ENCODE measurements around the gene PSD4. TPM values are rescaled to one million over a fixed set of nuclear protein-coding genes. Genes with fewer than 3 reads are reported as not detected.

PSD4 gene
- total RNA-seq, 2 donors from 2014 or later = 5.2 to 13.3 TPM

- TF ChIP-seq, protein P1, sequence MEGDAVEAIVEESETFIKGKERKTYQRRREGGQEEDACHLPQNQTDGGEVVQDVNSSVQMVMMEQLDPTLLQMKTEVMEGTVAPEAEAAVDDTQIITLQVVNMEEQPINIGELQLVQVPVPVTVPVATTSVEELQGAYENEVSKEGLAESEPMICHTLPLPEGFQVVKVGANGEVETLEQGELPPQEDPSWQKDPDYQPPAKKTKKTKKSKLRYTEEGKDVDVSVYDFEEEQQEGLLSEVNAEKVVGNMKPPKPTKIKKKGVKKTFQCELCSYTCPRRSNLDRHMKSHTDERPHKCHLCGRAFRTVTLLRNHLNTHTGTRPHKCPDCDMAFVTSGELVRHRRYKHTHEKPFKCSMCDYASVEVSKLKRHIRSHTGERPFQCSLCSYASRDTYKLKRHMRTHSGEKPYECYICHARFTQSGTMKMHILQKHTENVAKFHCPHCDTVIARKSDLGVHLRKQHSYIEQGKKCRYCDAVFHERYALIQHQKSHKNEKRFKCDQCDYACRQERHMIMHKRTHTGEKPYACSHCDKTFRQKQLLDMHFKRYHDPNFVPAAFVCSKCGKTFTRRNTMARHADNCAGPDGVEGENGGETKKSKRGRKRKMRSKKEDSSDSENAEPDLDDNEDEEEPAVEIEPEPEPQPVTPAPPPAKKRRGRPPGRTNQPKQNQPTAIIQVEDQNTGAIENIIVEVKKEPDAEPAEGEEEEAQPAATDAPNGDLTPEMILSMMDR (conservative IDR thresholded peaks at IDR 0.05) = no peak
- Histone ChIP-seq H3K36me3 (ENCODE audit: control insufficient read depth, insufficient read depth, low read length) (no peaks in the 10 kb centered on the region), H3K9me3 (ENCODE audit: control insufficient read depth, low read length) (no peaks in the 10 kb centered on the region), H3K27ac (ENCODE audit: low read depth, low read length) (no peak overlapping the region), H3K4me3 (ENCODE audit: low read length) (no peak overlapping the region), H3K9ac (ENCODE audit: extremely low read depth, low read length, poor library complexity, severe bottlenecking) (no peak overlapping the region), H3K4me1 (ENCODE audit: control insufficient read depth, insufficient read depth, low read length) (peaks cover 6% of the 10 kb centered on the region), H3K27me3 (ENCODE audit: control insufficient read depth, insufficient read depth, low read length, poor library complexity, severe bottlenecking) (no peaks in the 10 kb centered on the region)
- Mint-ChIP-seq H3K27me3 (ENCODE audit: insufficient read depth) (peaks cover 2% of the 10 kb centered on the region), H3K4me3 (no peak overlapping the region), H3K27ac (no peak overlapping the region), H3K9me3 (no peaks in the 10 kb centered on the region), H3K36me3 (ENCODE audit: low read depth) (no peaks in the 10 kb centered on the region), H3K4me1 (peaks cover 15% of the 10 kb centered on the region)
- DNase-seq = no peak
- 94 to 97% methylated on average over 7 to 15 of the region's 15 CpGs for WGBS, 2 experiments (ENCODE audit: insufficient coverage in 1 of 2, insufficient read length in 1 of 2)
These were observed 8.9 kb downstream of the PSD4 start for GRCh38 chr2:113182471-113183260.

DNA sequence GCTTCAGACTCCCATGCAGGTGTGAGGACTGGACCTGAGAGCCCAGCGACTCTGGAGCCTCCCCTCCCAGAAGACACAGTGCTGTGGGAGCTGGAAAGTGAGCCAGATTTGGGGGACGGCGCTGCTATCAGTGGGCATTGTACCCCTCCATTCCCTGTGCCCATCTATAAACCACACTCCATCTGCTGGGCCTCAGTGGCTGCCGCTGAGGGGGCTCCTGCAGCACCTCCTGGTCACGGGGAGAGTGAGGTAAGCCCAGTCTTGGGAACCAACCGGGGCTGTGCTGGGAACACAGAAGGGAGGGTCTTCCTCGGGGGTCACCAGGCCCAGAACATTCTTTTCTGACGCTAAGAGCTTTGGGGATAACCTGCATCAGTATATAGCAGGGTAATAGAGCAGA lies 9.5 kb downstream of the PSD4 start:
- Mint-ChIP-seq H3K27ac (no peak overlapping the region), H3K27me3 (ENCODE audit: insufficient read depth) (peaks cover 2% of the 10 kb centered on the region), H3K9me3 (no peaks in the 10 kb centered on the region), H3K4me1 (peaks cover 15% of the 10 kb centered on the region), H3K36me3 (ENCODE audit: low read depth) (no peaks in the 10 kb centered on the region), H3K4me3 (no peak overlapping the region)
- Histone ChIP-seq H3K9me3 (ENCODE audit: control insufficient read depth, low read length) (no peaks in the 10 kb centered on the region), H3K36me3 (ENCODE audit: control insufficient read depth, insufficient read depth, low read length) (no peaks in the 10 kb centered on the region), H3K9ac (ENCODE audit: extremely low read depth, low read length, poor library complexity, severe bottlenecking) (no peak overlapping the region), H3K27me3 (ENCODE audit: control insufficient read depth, insufficient read depth, low read length, poor library complexity, severe bottlenecking) (no peaks in the 10 kb centered on the region), H3K27ac (ENCODE audit: low read depth, low read length) (no peak overlapping the region), H3K4me3 (ENCODE audit: low read length) (no peak overlapping the region), H3K4me1 (ENCODE audit: control insufficient read depth, insufficient read depth, low read length) (peaks cover 6% of the 10 kb centered on the region)
- TF ChIP-seq, protein P1 (conservative IDR thresholded peaks at IDR 0.05) = no peak
- 95 to 100% methylated on average over 4 to 8 of the region's 8 CpGs for WGBS, 2 experiments (ENCODE audit: insufficient coverage in 1 of 2, insufficient read length in 1 of 2)
- no peak for DNase-seq

- H3K4me1 Mint-ChIP-seq = peaks cover 15% of the 10 kb centered on the region
- TF ChIP-seq, protein P1 (conservative IDR thresholded peaks at IDR 0.05) = no peak
- WGBS, 2 experiments (ENCODE audit: insufficient coverage in 1 of 2, insufficient read length in 1 of 2) = 78 to 89% methylated on average over 2 of the region's 2 CpGs
These were observed 9.9 kb downstream of the PSD4 start for GRCh38 chr2:113183703-113184102.

More at GRCh38 chr2:113183703-113184102, 9.9 kb downstream of the PSD4 start:
- H3K9me3 Mint-ChIP-seq = no peaks in the 10 kb centered on the region
- H3K36me3 Mint-ChIP-seq (ENCODE audit: low read depth) = no peaks in the 10 kb centered on the region
- no peak overlapping the region for H3K9ac ChIP-seq (ENCODE audit: extremely low read depth, low read length, poor library complexity, severe bottlenecking)
- H3K27ac ChIP-seq (ENCODE audit: low read depth, low read length) = no peak overlapping the region
- H3K4me3 Mint-ChIP-seq = no peak overlapping the region
- no peaks in the 10 kb centered on the region for H3K36me3 ChIP-seq (ENCODE audit: control insufficient read depth, insufficient read depth, low read length)
- H3K4me3 ChIP-seq (ENCODE audit: low read length) = no peak overlapping the region
- no peaks in the 10 kb centered on the region for H3K27me3 ChIP-seq (ENCODE audit: control insufficient read depth, insufficient read depth, low read length, poor library complexity, severe bottlenecking)
- DNase-seq = no peak
- peaks cover 2% of the 10 kb centered on the region for H3K27me3 Mint-ChIP-seq (ENCODE audit: insufficient read depth)
- no peaks in the 10 kb centered on the region for H3K9me3 ChIP-seq (ENCODE audit: control insufficient read depth, low read length)
- H3K27ac Mint-ChIP-seq = no peak overlapping the region
- H3K4me1 ChIP-seq (ENCODE audit: control insufficient read depth, insufficient read depth, low read length) = peaks cover 6% of the 10 kb centered on the region
